Right lobe of liver (tissue), 4 donors: ENCODE results near the gene KIZ.

Experiments
- CTCF ChIP-seq, 4 donors: fragments of 200-600 bp in 3 of 4; fragments of 450-650 bp in 1 of 4; IDR thresholded peaks; one replicate each; pipeline versions ENCODE4 v1.5.1 to v1.8.0; 2016 to 2022; ENCODE audit warnings: antibody characterized with exemption in 4 of 4, mild to moderate bottlenecking in 2 of 4
- POLR2A ChIP-seq: fragments of 450-650 bp; IDR thresholded peaks from one replicate; pipeline ENCODE4 v1.6.1; 2017; ENCODE audit warnings: antibody characterized with exemption, mild to moderate bottlenecking
- donor health status: DM: no; HTN: no; CAD: no.
- donor health status: DM: no; HTN: no; CAD: no.
- donor health status: DM: no; HTN: yes; CAD: no.

GRCh38 chr20:21181028-21181427, 55.1 kb downstream of the KIZ start:
- no peak for TF ChIP-seq CTCF (IDR thresholded peaks at IDR 0.05)
- TF ChIP-seq POLR2A: no peak
